ENCODE measurements around the gene HDGFL2. TPM values are rescaled to one million over a fixed set of nuclear protein-coding genes. Genes with fewer than 3 reads are reported as not detected.
"Not testable (repeated sequence)": the region's sequence is repeated elsewhere in the genome, so short reads cannot be mapped to it uniquely, and the experiment has no call there.

HDGFL2 gene
- total and polyA plus RNA-seq, 4 donors: 3.4 to 15.7 (median 14.1) TPM

- not testable (repeated sequence) for H3K9me3 ChIP-seq (ENCODE audit: control insufficient read depth in 4 of 4, low read length in 3 of 4); DNase-seq (ENCODE audit: low spot score); H3K36me3 ChIP-seq (ENCODE audit: control insufficient read depth in 4 of 4, insufficient read depth in 3 of 4, low read depth in 1 of 4, low read length in 3 of 4); H3K27me3 ChIP-seq (ENCODE audit: control insufficient read depth in 4 of 4, insufficient read depth in 4 of 4, low read length in 3 of 4); H3K4me3 ChIP-seq (ENCODE audit: low read depth in 1 of 3, low read length in 3 of 3); H3K9ac ChIP-seq (ENCODE audit: low read depth in 1 of 2, low read length in 2 of 2)
- Histone ChIP-seq H3K4me1 (ENCODE audit: control insufficient read depth in 4 of 4, insufficient read depth in 4 of 4, low read length in 3 of 4) (peaks cover 11 to 31% (median 19%) of the 10 kb centered on the region in 4 donors), H3K27ac (ENCODE audit: low read depth in 1 of 2, low read length in 2 of 2) (peak overlapping the region; percentile 75 to 85)
- 89% methylated on average over 12 of the region's 12 CpGs for WGBS
These were observed 69.7 kb downstream of the HDGFL2 start for GRCh38 chr19:4541806-4542145.

DNA sequence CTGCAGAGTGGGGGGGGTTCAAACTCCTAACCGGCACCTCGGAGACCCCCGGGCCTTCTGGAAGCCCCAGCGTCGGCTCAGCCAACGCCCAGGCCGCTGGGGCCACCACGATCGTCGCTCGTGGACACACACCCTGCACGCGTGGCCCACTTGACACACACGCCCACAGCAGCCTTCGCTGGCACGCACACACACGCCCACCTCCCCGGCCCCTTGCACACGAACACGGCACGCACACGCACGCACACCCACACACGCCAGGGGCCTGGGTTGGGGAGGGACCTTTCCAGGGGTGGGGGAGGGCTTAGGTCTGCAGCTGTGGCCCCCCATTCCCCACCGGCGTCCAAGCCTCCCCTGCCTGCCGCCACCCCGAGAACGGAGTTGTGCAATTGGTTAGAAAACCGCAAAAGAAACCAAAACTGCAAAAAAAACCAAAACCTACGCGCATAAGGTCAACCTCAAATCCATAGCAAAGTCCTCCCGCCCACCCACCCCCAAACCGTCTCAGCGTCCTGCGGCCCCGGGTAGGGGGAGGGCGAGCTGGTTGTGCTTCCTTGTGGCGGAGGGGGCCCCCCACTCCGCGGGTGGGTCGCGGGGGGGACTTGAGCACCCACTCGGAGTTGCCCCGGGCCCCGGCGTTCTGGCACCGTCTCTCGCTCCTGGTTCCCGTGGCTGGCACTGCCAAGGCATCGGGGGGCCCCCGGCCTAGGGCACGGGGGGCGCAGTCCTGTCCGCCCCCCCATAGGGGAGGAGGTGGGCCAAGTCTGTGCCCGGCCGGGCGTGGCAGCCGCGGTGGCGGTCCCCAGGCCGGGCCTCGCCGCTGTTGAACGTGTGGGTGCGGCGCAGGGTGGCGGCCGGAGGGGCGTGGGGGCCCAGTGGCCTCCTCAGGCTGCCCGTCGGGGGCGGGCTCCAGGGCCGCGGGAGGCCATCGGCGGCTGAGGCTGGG lies 71.1 kb downstream of the HDGFL2 start:
- Histone ChIP-seq H3K4me3 (ENCODE audit: low read depth in 1 of 3, low read length in 3 of 3) (no peak overlapping the region), H3K36me3 (ENCODE audit: control insufficient read depth in 4 of 4, insufficient read depth in 3 of 4, low read depth in 1 of 4, low read length in 3 of 4) (peaks cover 0 to 2% (median 0%) of the 10 kb centered on the region in 4 donors), H3K27ac (ENCODE audit: low read depth in 1 of 2, low read length in 2 of 2) (peak overlapping the region; percentile 61 to 73), H3K27me3 (ENCODE audit: control insufficient read depth in 4 of 4, insufficient read depth in 4 of 4, low read length in 3 of 4) (no peaks in the 10 kb centered on the region), H3K4me1 (ENCODE audit: control insufficient read depth in 4 of 4, insufficient read depth in 4 of 4, low read length in 3 of 4) (peaks cover 19 to 44% (median 28%) of the 10 kb centered on the region in 4 donors), H3K9ac (ENCODE audit: low read depth in 1 of 2, low read length in 2 of 2) (no peak overlapping the region), H3K9me3 (ENCODE audit: control insufficient read depth in 4 of 4, low read length in 3 of 4) (no peaks in the 10 kb centered on the region)
- TF ChIP-seq, protein P1, sequence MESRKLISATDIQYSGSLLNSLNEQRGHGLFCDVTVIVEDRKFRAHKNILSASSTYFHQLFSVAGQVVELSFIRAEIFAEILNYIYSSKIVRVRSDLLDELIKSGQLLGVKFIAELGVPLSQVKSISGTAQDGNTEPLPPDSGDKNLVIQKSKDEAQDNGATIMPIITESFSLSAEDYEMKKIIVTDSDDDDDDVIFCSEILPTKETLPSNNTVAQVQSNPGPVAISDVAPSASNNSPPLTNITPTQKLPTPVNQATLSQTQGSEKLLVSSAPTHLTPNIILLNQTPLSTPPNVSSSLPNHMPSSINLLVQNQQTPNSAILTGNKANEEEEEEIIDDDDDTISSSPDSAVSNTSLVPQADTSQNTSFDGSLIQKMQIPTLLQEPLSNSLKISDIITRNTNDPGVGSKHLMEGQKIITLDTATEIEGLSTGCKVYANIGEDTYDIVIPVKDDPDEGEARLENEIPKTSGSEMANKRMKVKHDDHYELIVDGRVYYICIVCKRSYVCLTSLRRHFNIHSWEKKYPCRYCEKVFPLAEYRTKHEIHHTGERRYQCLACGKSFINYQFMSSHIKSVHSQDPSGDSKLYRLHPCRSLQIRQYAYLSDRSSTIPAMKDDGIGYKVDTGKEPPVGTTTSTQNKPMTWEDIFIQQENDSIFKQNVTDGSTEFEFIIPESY (IDR thresholded peaks at IDR 0.05): no peak
- TF ChIP-seq FOXA2 (IDR thresholded peaks at IDR 0.05) (no peak), HNF4A (conservative IDR thresholded peaks at IDR 0.05) (no peak), NR2F2 (IDR thresholded peaks at IDR 0.05) (no peak), REST (IDR thresholded peaks at IDR 0.05) (no peak), TAF1 (conservative IDR thresholded peaks at IDR 0.05) (no peak), RXRA (IDR thresholded peaks at IDR 0.05) (no peak), YY1 (IDR thresholded peaks at IDR 0.05) (no peak), FOXA1 (IDR thresholded peaks at IDR 0.05) (no peak), EGR1 (IDR thresholded peaks at IDR 0.05; ENCODE audit: low read depth in 2 of 2) (no peak), JUND (IDR thresholded peaks at IDR 0.05) (no peak), SP1 (IDR thresholded peaks at IDR 0.05) (no peak), RAD21 (IDR thresholded peaks at IDR 0.05) (no peak), GABPA (IDR thresholded peaks at IDR 0.05 in 1 of 2, conservative IDR thresholded peaks at IDR 0.05 in 1 of 2) (no peak)
- TF ChIP-seq, protein P2, sequence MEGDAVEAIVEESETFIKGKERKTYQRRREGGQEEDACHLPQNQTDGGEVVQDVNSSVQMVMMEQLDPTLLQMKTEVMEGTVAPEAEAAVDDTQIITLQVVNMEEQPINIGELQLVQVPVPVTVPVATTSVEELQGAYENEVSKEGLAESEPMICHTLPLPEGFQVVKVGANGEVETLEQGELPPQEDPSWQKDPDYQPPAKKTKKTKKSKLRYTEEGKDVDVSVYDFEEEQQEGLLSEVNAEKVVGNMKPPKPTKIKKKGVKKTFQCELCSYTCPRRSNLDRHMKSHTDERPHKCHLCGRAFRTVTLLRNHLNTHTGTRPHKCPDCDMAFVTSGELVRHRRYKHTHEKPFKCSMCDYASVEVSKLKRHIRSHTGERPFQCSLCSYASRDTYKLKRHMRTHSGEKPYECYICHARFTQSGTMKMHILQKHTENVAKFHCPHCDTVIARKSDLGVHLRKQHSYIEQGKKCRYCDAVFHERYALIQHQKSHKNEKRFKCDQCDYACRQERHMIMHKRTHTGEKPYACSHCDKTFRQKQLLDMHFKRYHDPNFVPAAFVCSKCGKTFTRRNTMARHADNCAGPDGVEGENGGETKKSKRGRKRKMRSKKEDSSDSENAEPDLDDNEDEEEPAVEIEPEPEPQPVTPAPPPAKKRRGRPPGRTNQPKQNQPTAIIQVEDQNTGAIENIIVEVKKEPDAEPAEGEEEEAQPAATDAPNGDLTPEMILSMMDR (IDR thresholded peaks at IDR 0.05; ENCODE audit: low read depth, low read length, missing input control): no peak
- TF ChIP-seq, protein P3, sequence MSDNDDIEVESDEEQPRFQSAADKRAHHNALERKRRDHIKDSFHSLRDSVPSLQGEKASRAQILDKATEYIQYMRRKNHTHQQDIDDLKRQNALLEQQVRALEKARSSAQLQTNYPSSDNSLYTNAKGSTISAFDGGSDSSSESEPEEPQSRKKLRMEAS (IDR thresholded peaks at IDR 0.05): no peak
- TF ChIP-seq, protein P4, sequence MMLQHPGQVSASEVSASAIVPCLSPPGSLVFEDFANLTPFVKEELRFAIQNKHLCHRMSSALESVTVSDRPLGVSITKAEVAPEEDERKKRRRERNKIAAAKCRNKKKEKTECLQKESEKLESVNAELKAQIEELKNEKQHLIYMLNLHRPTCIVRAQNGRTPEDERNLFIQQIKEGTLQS (IDR thresholded peaks at IDR 0.05): no peak
- 71% methylated on average over 77 of the region's 77 CpGs for WGBS
- no peak for DNase-seq (ENCODE audit: low spot score)

Data from liver (tissue), 9 donors.